Smooth muscle cell (in vitro differentiated cells): ENCODE data around the gene ODR4. TPM values are rescaled to one million over a fixed set of nuclear protein-coding genes. Genes with fewer than 3 reads are reported as not detected.
"Not testable (repeated sequence)": the region's sequence is repeated elsewhere in the genome, so short reads cannot be mapped to it uniquely, and the experiment has no call there.

Source experiments
- DNase-seq: peaks from one replicate; lab custom pipeline; 2025; ENCODE audit not compliant: unreplicated experiment; lab: John Stamatoyannopoulos, UW
- H2AFZ ChIP-seq: fragments of 200-600 bp; sonication (generic); 2 replicates; pipeline ENCODE4 v1.6.0; 2016; ENCODE audit warnings: antibody characterized with exemption, low read depth, mild to moderate bottlenecking
- H3F3A ChIP-seq: fragments of 200-600 bp; sonication (generic); 2 replicates; pipeline ENCODE4 v1.6.0; 2017; ENCODE audit warnings: antibody characterized with exemption, low read depth
- H3K27ac ChIP-seq: fragments of 200-600 bp; sonication (generic); 2 replicates; pipeline ENCODE4 v1.5.1; 2016; ENCODE audit warnings: low read depth, mild to moderate bottlenecking
- H3K27me3 ChIP-seq: fragments of 200-600 bp; sonication (generic); 2 replicates; pipeline ENCODE4 v1.6.1; 2016; ENCODE audit warnings: low read depth, mild to moderate bottlenecking
- H3K36me3 ChIP-seq: fragments of 200-600 bp; sonication (generic); 2 replicates; pipeline ENCODE4 v1.5.1; 2016; ENCODE audit warnings: low read depth
- H3K4me1 ChIP-seq: fragments of 200-600 bp; sonication (generic); 2 replicates; pipeline ENCODE4 v1.5.1; 2016; ENCODE audit warnings: low read depth
- H3K4me2 ChIP-seq: fragments of 200-600 bp; sonication (generic); 2 replicates; pipeline ENCODE4 v1.6.0; 2016; ENCODE audit warnings: mild to moderate bottlenecking
- H3K4me3 ChIP-seq: fragments of 200-600 bp; sonication (generic); 2 replicates; pipeline ENCODE4 v1.5.1; 2016; ENCODE audit warnings: mild to moderate bottlenecking
- H3K79me2 ChIP-seq: fragments of 200-600 bp; sonication (generic); 2 replicates; pipeline ENCODE4 v1.6.0; 2016; ENCODE audit warnings: low read depth, mild to moderate bottlenecking
- H3K9ac ChIP-seq: fragments of 200-600 bp; sonication (generic); 2 replicates; pipeline ENCODE4 v1.6.0; 2016; ENCODE audit warnings: low read depth
- H3K9me3 ChIP-seq: fragments of 200-600 bp; sonication (generic); replicated peaks from 2 replicates; pipeline ENCODE4 v1.5.1; 2016; ENCODE audit warnings: low read depth
- H4K20me1 ChIP-seq: fragments of 200-600 bp; sonication (generic); 2 replicates; pipeline ENCODE4 v1.6.0; 2016; ENCODE audit warnings: low read depth
- WGBS: methylation state at CpG from one replicate; pipeline ENCODE4 v1.1.7; 2016; ENCODE audit warnings: low lambda C conversion rate; 5-methylcytosine and 5-hydroxymethylcytosine counted together
- polyA plus RNA-seq: library from polyadenylated mRNA; unstranded; fragments of >200 nt; fragmentation: Nextera tagmentation; extraction: Ambion mirVana; gene quantifications from 2 replicates; pipeline ENCODE4 v1.2.1, GENCODE V29; 2016
- total RNA-seq: library from RNA; depleted of rRNA; stranded (reverse); fragments of >200 nt; gene quantifications from 2 replicates; pipeline ENCODE4 v1.2.3, GENCODE V29; 2014
- TF ChIP-seq, protein P1 (sequence below): fragments of 200-600 bp; sonication (generic); IDR thresholded peaks from 2 replicates; pipeline ENCODE4 v1.5.1; 2017; ENCODE audit warnings: borderline replicate concordance, mild to moderate bottlenecking, antibody characterized with exemption; ENCODE audit not compliant: insufficient read depth, poor library complexity, severe bottlenecking

Gene ODR4
- total and polyA plus RNA-seq, 2 experiments from 2014 or later, result 17.5 to 36.9 TPM

DNA sequence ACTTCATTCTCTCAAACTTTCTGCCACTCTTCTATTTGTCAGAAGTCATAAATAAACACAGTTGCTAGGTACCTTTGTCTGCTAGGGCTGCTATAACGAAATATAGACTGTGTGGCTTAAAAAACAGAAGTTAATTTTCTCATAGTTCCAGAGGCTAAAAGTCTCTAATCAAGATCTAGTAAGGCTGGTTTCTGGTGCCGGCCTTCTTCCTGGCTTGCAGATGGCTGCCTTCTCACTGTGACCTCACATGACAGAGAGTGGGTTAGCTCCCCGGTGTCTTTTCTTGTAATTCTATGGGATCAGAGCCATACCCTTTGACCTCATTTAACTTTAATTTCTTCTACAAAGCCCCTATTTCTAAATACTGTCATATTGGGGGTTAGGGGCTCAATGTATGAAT lies 79.3 kb downstream of the ODR4 start:
- Histone ChIP-seq H3K36me3 (no peaks in the 10 kb centered on the region), H3K79me2 (no peaks in the 10 kb centered on the region), H3K4me1 (no peaks in the 10 kb centered on the region), H3K27ac (no peak overlapping the region), H2AFZ (no peak overlapping the region), H3K27me3 (no peaks in the 10 kb centered on the region), H3K9ac (no peak overlapping the region), H3K4me3 (no peak overlapping the region), H3K9me3 (no peaks in the 10 kb centered on the region), H4K20me1 (no peaks in the 10 kb centered on the region), H3K4me2 (no peak overlapping the region), H3F3A (no peaks in the 10 kb centered on the region)
- WGBS, result 71% methylated on average over 3 of the region's 3 CpGs
- no peak for DNase-seq
- TF ChIP-seq, protein P1, sequence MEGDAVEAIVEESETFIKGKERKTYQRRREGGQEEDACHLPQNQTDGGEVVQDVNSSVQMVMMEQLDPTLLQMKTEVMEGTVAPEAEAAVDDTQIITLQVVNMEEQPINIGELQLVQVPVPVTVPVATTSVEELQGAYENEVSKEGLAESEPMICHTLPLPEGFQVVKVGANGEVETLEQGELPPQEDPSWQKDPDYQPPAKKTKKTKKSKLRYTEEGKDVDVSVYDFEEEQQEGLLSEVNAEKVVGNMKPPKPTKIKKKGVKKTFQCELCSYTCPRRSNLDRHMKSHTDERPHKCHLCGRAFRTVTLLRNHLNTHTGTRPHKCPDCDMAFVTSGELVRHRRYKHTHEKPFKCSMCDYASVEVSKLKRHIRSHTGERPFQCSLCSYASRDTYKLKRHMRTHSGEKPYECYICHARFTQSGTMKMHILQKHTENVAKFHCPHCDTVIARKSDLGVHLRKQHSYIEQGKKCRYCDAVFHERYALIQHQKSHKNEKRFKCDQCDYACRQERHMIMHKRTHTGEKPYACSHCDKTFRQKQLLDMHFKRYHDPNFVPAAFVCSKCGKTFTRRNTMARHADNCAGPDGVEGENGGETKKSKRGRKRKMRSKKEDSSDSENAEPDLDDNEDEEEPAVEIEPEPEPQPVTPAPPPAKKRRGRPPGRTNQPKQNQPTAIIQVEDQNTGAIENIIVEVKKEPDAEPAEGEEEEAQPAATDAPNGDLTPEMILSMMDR, result no peak

DNA sequence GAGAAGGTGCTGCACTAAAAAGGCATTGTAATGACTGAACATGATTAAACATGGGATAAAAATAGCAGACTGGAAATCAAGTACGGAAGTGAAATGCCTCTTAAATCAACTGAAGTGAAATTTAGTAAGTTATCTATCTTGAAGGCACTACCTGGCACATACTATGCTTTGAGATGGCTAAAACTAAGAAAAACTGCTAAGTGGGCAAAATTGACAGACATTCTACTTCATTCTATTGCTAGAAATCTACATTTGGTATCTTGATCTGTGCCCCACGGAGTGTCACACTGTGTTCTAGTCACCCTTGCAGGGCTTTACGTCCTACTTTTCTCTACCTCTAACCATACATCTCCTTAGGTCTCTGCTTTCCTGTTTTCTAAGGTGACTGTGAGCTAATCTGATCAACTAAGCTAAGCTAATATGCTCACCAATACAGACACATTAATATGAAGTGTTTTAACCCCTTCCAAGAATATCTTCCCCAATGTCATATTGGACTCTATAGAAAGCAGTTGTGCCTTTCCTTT lies 81.2 kb downstream of the ODR4 start:
- 86% methylated on average over 3 of the region's 3 CpGs for WGBS
- no peaks in the 10 kb centered on the region for H3F3A ChIP-seq

DNA sequence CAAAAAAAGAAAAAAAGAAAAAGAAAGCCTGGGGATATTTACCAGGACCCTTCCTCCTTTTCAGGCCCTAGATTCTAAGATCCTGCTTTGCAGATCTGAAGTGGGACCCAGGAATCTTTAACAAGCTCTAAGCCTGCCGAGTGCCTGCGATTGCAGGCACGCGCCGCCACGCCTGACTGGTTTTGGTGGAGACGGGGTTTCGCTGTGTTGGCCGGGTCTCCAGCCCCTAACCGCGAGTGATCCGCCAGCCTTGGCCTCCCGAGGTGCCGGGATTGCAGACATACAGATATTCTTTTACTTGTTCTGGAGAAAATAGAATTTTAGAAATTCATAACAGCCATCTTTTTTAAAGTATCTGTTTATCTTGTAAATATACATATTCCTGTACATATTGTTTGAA lies 83.5 kb downstream of the ODR4 start:
- H3K9me3 ChIP-seq, H3K4me3 ChIP-seq, H3K4me1 ChIP-seq, H3K27ac ChIP-seq, H2AFZ ChIP-seq, H3K4me2 ChIP-seq, H3K27me3 ChIP-seq, H3K9ac ChIP-seq, DNase-seq, H3F3A ChIP-seq, H4K20me1 ChIP-seq, H3K79me2 ChIP-seq, H3K36me3 ChIP-seq: not testable (repeated sequence)
- 93% methylated on average over 14 of the region's 14 CpGs for WGBS

More for the DNA sequence above, 81.2 kb downstream of the ODR4 start:
- Histone ChIP-seq H3K4me2 (no peak overlapping the region), H3K36me3 (no peaks in the 10 kb centered on the region), H3K4me3 (no peak overlapping the region), H3K9ac (no peak overlapping the region), H3K4me1 (no peaks in the 10 kb centered on the region), H2AFZ (no peak overlapping the region), H3K79me2 (no peaks in the 10 kb centered on the region), H3K9me3 (no peaks in the 10 kb centered on the region), H3K27me3 (no peaks in the 10 kb centered on the region), H4K20me1 (no peaks in the 10 kb centered on the region), H3K27ac (no peak overlapping the region)
- TF ChIP-seq, protein P1, result no peak
- no peak for DNase-seq

DNA sequence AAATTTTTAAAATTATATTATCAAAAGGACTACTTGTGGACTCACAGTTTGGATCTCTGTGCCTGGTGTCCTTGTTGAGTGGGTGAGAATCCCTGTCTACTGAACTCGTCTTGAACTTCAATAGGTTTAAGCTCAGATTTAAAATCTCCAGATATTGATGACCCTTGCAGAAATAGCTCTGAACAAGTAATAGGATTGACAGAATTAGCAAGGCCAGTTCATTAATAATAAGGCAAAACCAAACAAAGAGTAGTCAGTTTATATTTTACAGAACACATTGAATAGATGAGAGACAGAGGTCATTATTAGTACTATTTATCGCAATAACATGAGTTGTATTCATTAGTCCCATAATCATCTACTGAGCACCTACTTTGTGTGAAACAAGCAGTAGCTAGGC lies 85.4 kb downstream of the ODR4 start, which contains the start of gene PDC:
Gene PDC (minus strand): TSS at position 101 of the 400 bp plus-strand sequence. CDS start 11,655 bp downstream, outside the sequence.
- H3K9ac ChIP-seq, result no peak within 1 kb of the TSS
- H2AFZ ChIP-seq, result no peak within 1 kb of the TSS
- H3K4me2 ChIP-seq, result no peak within 1 kb of the TSS
- no peak within 1 kb of the TSS for H3K4me3 ChIP-seq
- no peaks in the 10 kb centered on the region for H3K79me2 ChIP-seq
- no peaks in the 10 kb centered on the region for H3K4me1 ChIP-seq
- H3K9me3 ChIP-seq, result no peaks in the 10 kb centered on the region
- DNase-seq, result no peak
- H3K27me3 ChIP-seq, result no peaks in the 10 kb centered on the region
- H4K20me1 ChIP-seq, result no peaks in the 10 kb centered on the region
- H3K36me3 ChIP-seq, result no peaks in the 10 kb centered on the region
- no peak within 1 kb of the TSS for H3K27ac ChIP-seq
- no peaks in the 10 kb centered on the region for H3F3A ChIP-seq
- TF ChIP-seq, protein P1, result no peak
- WGBS, result 88% methylated on average over 2 of the region's 2 CpGs
